ENCODE measurements around the gene DOLPP1.
A peak's percentile ranks its signal among the peaks of the same experiment; 100 is the strongest.

The DOLPP1 gene

GRCh38 chr9:129095908-129096307 lies 15.0 kb downstream of the DOLPP1 start:
- Mint-ChIP-seq H3K27me3 (ENCODE audit: low read depth) (no peaks in the 10 kb centered on the region), H3K4me1 (ENCODE audit: low read depth) (no peaks in the 10 kb centered on the region), H3K9me3 (no peaks in the 10 kb centered on the region), H3K27ac (no peak overlapping the region), H3K36me3 (ENCODE audit: low read depth) (no peaks in the 10 kb centered on the region), H3K4me3 (no peak overlapping the region)

- no peaks in the 10 kb centered on the region for H3K4me1 Mint-ChIP-seq (ENCODE audit: low read depth)
- H3K27ac Mint-ChIP-seq = no peak overlapping the region
- no peak overlapping the region for H3K4me3 Mint-ChIP-seq
- no peaks in the 10 kb centered on the region for H3K27me3 Mint-ChIP-seq (ENCODE audit: low read depth)
- H3K36me3 Mint-ChIP-seq (ENCODE audit: low read depth) = no peaks in the 10 kb centered on the region
- no peaks in the 10 kb centered on the region for H3K9me3 Mint-ChIP-seq
These were observed 16.9 kb downstream of the DOLPP1 start for GRCh38 chr9:129097671-129098306.

GRCh38 chr9:129098328-129098727 lies 17.4 kb downstream of the DOLPP1 start:
- H3K27ac Mint-ChIP-seq = no peak overlapping the region
- no peaks in the 10 kb centered on the region for H3K36me3 Mint-ChIP-seq (ENCODE audit: low read depth)
- H3K4me3 Mint-ChIP-seq = no peak overlapping the region
- no peaks in the 10 kb centered on the region for H3K9me3 Mint-ChIP-seq
- H3K4me1 Mint-ChIP-seq (ENCODE audit: low read depth) = no peaks in the 10 kb centered on the region
- H3K27me3 Mint-ChIP-seq (ENCODE audit: low read depth) = no peaks in the 10 kb centered on the region

GRCh38 chr9:129100383-129101169 lies 19.7 kb downstream of the DOLPP1 start:
- Mint-ChIP-seq H3K36me3 (ENCODE audit: low read depth) (no peaks in the 10 kb centered on the region), H3K4me1 (ENCODE audit: low read depth) (no peaks in the 10 kb centered on the region), H3K4me3 (no peak overlapping the region), H3K27ac (no peak overlapping the region), H3K9me3 (no peaks in the 10 kb centered on the region), H3K27me3 (ENCODE audit: low read depth) (no peaks in the 10 kb centered on the region)

GRCh38 chr9:129101279-129101678 lies 20.4 kb downstream of the DOLPP1 start:
- no peaks in the 10 kb centered on the region for H3K36me3 Mint-ChIP-seq (ENCODE audit: low read depth)
- no peaks in the 10 kb centered on the region for H3K9me3 Mint-ChIP-seq
- no peaks in the 10 kb centered on the region for H3K27me3 Mint-ChIP-seq (ENCODE audit: low read depth)
- H3K4me3 Mint-ChIP-seq = no peak overlapping the region
- no peaks in the 10 kb centered on the region for H3K4me1 Mint-ChIP-seq (ENCODE audit: low read depth)
- H3K27ac Mint-ChIP-seq = no peak overlapping the region

GRCh38 chr9:129102095-129102525 lies 21.2 kb downstream of the DOLPP1 start:
- Mint-ChIP-seq H3K27ac (no peak overlapping the region), H3K36me3 (ENCODE audit: low read depth) (no peaks in the 10 kb centered on the region), H3K4me1 (ENCODE audit: low read depth) (no peaks in the 10 kb centered on the region), H3K9me3 (no peaks in the 10 kb centered on the region), H3K4me3 (no peak overlapping the region), H3K27me3 (ENCODE audit: low read depth) (no peaks in the 10 kb centered on the region)

- no peak overlapping the region for H3K27ac Mint-ChIP-seq
- H3K4me3 Mint-ChIP-seq = no peak overlapping the region
- H3K9me3 Mint-ChIP-seq = no peaks in the 10 kb centered on the region
- no peaks in the 10 kb centered on the region for H3K27me3 Mint-ChIP-seq (ENCODE audit: low read depth)
- no peaks in the 10 kb centered on the region for H3K4me1 Mint-ChIP-seq (ENCODE audit: low read depth)
- no peaks in the 10 kb centered on the region for H3K36me3 Mint-ChIP-seq (ENCODE audit: low read depth)
These were observed 22.1 kb downstream of the DOLPP1 start for GRCh38 chr9:129102791-129103594.

- no peaks in the 10 kb centered on the region for H3K9me3 Mint-ChIP-seq
- H3K4me3 Mint-ChIP-seq = no peak overlapping the region
- H3K4me1 Mint-ChIP-seq (ENCODE audit: low read depth) = no peaks in the 10 kb centered on the region
- H3K27ac Mint-ChIP-seq = no peak overlapping the region
- H3K36me3 Mint-ChIP-seq (ENCODE audit: low read depth) = no peaks in the 10 kb centered on the region
- H3K27me3 Mint-ChIP-seq (ENCODE audit: low read depth) = no peaks in the 10 kb centered on the region
These were observed 22.7 kb downstream of the DOLPP1 start for GRCh38 chr9:129103595-129103965.

- no peak overlapping the region for H3K27ac Mint-ChIP-seq
- peaks cover 2% of the 10 kb centered on the region for H3K4me1 Mint-ChIP-seq (ENCODE audit: low read depth)
- no peak overlapping the region for H3K4me3 Mint-ChIP-seq
- H3K27me3 Mint-ChIP-seq (ENCODE audit: low read depth) = no peaks in the 10 kb centered on the region
- no peaks in the 10 kb centered on the region for H3K9me3 Mint-ChIP-seq
- H3K36me3 Mint-ChIP-seq (ENCODE audit: low read depth) = no peaks in the 10 kb centered on the region
These were observed 23.1 kb downstream of the DOLPP1 start for GRCh38 chr9:129104051-129104450.

GRCh38 chr9:129105857-129106694 lies 25.2 kb downstream of the DOLPP1 start:
- Mint-ChIP-seq H3K36me3 (ENCODE audit: low read depth) (no peaks in the 10 kb centered on the region), H3K27ac (no peak overlapping the region), H3K27me3 (ENCODE audit: low read depth) (no peaks in the 10 kb centered on the region), H3K9me3 (no peaks in the 10 kb centered on the region), H3K4me3 (no peak overlapping the region), H3K4me1 (ENCODE audit: low read depth) (peaks cover 11% of the 10 kb centered on the region)

GRCh38 chr9:129107651-129108050 lies 26.7 kb downstream of the DOLPP1 start:
- Mint-ChIP-seq H3K4me1 (ENCODE audit: low read depth) (peaks cover 16% of the 10 kb centered on the region), H3K4me3 (no peak overlapping the region), H3K27ac (no peak overlapping the region), H3K9me3 (no peaks in the 10 kb centered on the region), H3K27me3 (ENCODE audit: low read depth) (no peaks in the 10 kb centered on the region), H3K36me3 (ENCODE audit: low read depth) (no peaks in the 10 kb centered on the region)

- Mint-ChIP-seq H3K36me3 (ENCODE audit: low read depth) (no peaks in the 10 kb centered on the region), H3K4me1 (ENCODE audit: low read depth) (peaks cover 16% of the 10 kb centered on the region), H3K27me3 (ENCODE audit: low read depth) (no peaks in the 10 kb centered on the region), H3K4me3 (peak overlapping the region; percentile 80), H3K9me3 (no peaks in the 10 kb centered on the region), H3K27ac (no peak overlapping the region)
These were observed 27.3 kb downstream of the DOLPP1 start for GRCh38 chr9:129108083-129108804.

GRCh38 chr9:129108805-129109536 lies 28.1 kb downstream of the DOLPP1 start:
- H3K27me3 Mint-ChIP-seq (ENCODE audit: low read depth) = no peaks in the 10 kb centered on the region
- no peaks in the 10 kb centered on the region for H3K9me3 Mint-ChIP-seq
- H3K4me3 Mint-ChIP-seq = peak overlapping the region; percentile 80
- H3K27ac Mint-ChIP-seq = peak overlapping the region; percentile 20
- peaks cover 16% of the 10 kb centered on the region for H3K4me1 Mint-ChIP-seq (ENCODE audit: low read depth)
- H3K36me3 Mint-ChIP-seq (ENCODE audit: low read depth) = no peaks in the 10 kb centered on the region

Data from T-helper 1 cell treated with Interleukin-12 subunit alpha and Interleukin-12 subunit beta and Interleukin-4 antibody, amounts not matched to agents 30 μg/mL and 1 μg/mL, for 36 hours (primary cell).